SK-N-SH (cell line): ENCODE results near the gene CUX1. TPM values are rescaled to one million over a fixed set of nuclear protein-coding genes. Genes with fewer than 3 reads are reported as not detected.

Experiments used
- CTCF ChIA-PET: fragments of 300-600, 350-600 bp; formaldehyde crosslinking; extraction: SDS; loops from one replicate; lab custom pipeline; 2021; lab: Yijun Ruan, JAX
- POLR2A ChIA-PET: fragments of 350-600 bp; sonication (Branson Sonifier 250); formaldehyde crosslinking; extraction: SDS; loops from one replicate; lab custom pipeline; 2020; ENCODE audit warnings: antibody characterized with exemption, inconsistent platforms; lab: Yijun Ruan, JAX
- DNase-seq: peaks from one replicate; pipeline ENCODE4 v3.0.0; 2012
- H2AFZ ChIP-seq: fragments of 200-600 bp; sonication (generic); 2 replicates; pipeline ENCODE4 v1.8.1; 2016; ENCODE audit warnings: antibody characterized with exemption, mild to moderate bottlenecking, low read depth
- H3F3A ChIP-seq: fragments of 200-600 bp; sonication (generic); replicated peaks from 2 replicates; pipeline ENCODE3; 2016; ENCODE audit warnings: antibody characterized with exemption, mild to moderate bottlenecking; ENCODE audit not compliant: insufficient read depth
- H3K27ac ChIP-seq, 2 experiments: fragments of 200-500 bp in 1 of 2; fragments of 200-600 bp in 1 of 2; sonication (Bioruptor generic) in 1 of 2; sonication (generic), shearing (Covaris generic) in 1 of 2; 2 replicates each; pipeline versions ENCODE4 v1.5.1 to v1.6.1; 2014 to 2016; ENCODE audit warnings: low read depth in 2 of 2, inconsistent platforms in 1 of 2, low read length in 1 of 2, mild to moderate bottlenecking in 1 of 2, mixed read lengths in 1 of 2
- H3K27me3 ChIP-seq: fragments of 200-600 bp; sonication (generic), shearing (Covaris generic); 2 replicates; pipeline ENCODE4 v1.6.1; 2016; ENCODE audit warnings: mixed run types; ENCODE audit not compliant: insufficient read depth
- H3K36me3 ChIP-seq, 2 experiments: fragments of 200-500 bp in 1 of 2; fragments of 200-600 bp in 1 of 2; sonication (Bioruptor generic) in 1 of 2; sonication (generic) in 1 of 2; replicated peaks in 1 of 2; 2 replicates each; pipeline versions ENCODE3 to v1.5.1; 2014 to 2016; ENCODE audit warnings: low read length in 1 of 2, mild to moderate bottlenecking in 1 of 2; ENCODE audit not compliant: insufficient read depth in 2 of 2, control insufficient read depth in 1 of 2
- H3K4me1 ChIP-seq, 2 experiments: fragments of 200-500 bp in 1 of 2; fragments of 200-600 bp in 1 of 2; sonication (Bioruptor generic) in 1 of 2; sonication (generic), shearing (Covaris generic) in 1 of 2; 2 replicates each; pipeline versions ENCODE4 v1.5.1 to v1.6.1; 2014 to 2016; ENCODE audit warnings: low read depth in 1 of 2, low read length in 1 of 2, mixed run types in 1 of 2; ENCODE audit not compliant: insufficient read depth in 2 of 2, control insufficient read depth in 1 of 2
- H3K4me2 ChIP-seq: fragments of 200-600 bp; sonication (generic), shearing (Covaris generic); 2 replicates; pipeline ENCODE4 v1.6.1; 2017; ENCODE audit warnings: mixed run types
- H3K4me3 ChIP-seq, 2 experiments: fragments of 200-500 bp in 1 of 2; fragments of 200-600 bp in 1 of 2; sonication (Bioruptor generic) in 1 of 2; sonication (generic), shearing (Covaris generic) in 1 of 2; 2 replicates each; pipeline versions ENCODE4 v1.5.1 to v1.8.1; 2014 to 2016; ENCODE audit warnings: low read depth in 2 of 2, inconsistent platforms in 1 of 2, low read length in 1 of 2, mild to moderate bottlenecking in 1 of 2, mixed read lengths in 1 of 2, moderate library complexity in 1 of 2
- H3K79me2 ChIP-seq: fragments of 200-600 bp; sonication (generic); 2 replicates; pipeline ENCODE4 v1.8.1; 2017; ENCODE audit warnings: mild to moderate bottlenecking; ENCODE audit not compliant: insufficient read depth
- H3K9ac ChIP-seq: fragments of 200-600 bp; sonication (generic); 2 replicates; pipeline ENCODE4 v1.6.1; 2017; ENCODE audit warnings: mixed run types
- H3K9me2 ChIP-seq: fragments of 200-600 bp; sonication (generic); 2 replicates; pipeline ENCODE4 v1.6.1; 2017; ENCODE audit warnings: mixed run types
- H3K9me3 ChIP-seq: fragments of 200-600 bp; sonication (generic); 2 replicates; pipeline ENCODE4 v1.6.1; 2017; ENCODE audit warnings: mixed run types, mild to moderate bottlenecking, moderate library complexity
- H4K20me1 ChIP-seq: fragments of 200-600 bp; sonication (generic); 2 replicates; pipeline ENCODE4 v1.6.1; 2017; ENCODE audit warnings: mild to moderate bottlenecking, mixed run types; ENCODE audit not compliant: insufficient read depth
- ELF1 ChIP-seq: IDR thresholded peaks from 2 replicates; pipeline ENCODE4 v1.4.0; 2012
- EP300 ChIP-seq, 2 experiments: IDR thresholded peaks; 2 replicates each; pipeline versions ENCODE4 v1.4.0 to v1.6.1; 2012; ENCODE audit warnings: borderline replicate concordance in 1 of 2, low read depth in 1 of 2, low read length in 1 of 2
- FOXJ3 ChIP-seq: sonication (generic); formaldehyde crosslinking; IDR thresholded peaks from 2 replicates; pipeline ENCODE4 v1.5.1; 2020; ENCODE audit warnings: mild to moderate bottlenecking, missing genetic modification reagents
- FOXM1 ChIP-seq: IDR thresholded peaks from 2 replicates; pipeline ENCODE4 v1.4.0; 2012; ENCODE audit warnings: low read depth, mild to moderate bottlenecking
- GABPA ChIP-seq: IDR thresholded peaks from 2 replicates; pipeline ENCODE4 v1.4.0; 2012; ENCODE audit warnings: low read depth, mild to moderate bottlenecking
- GATA2 ChIP-seq: sonication (generic); formaldehyde crosslinking; IDR thresholded peaks from 2 replicates; pipeline ENCODE4 v1.5.0; 2020; ENCODE audit warnings: mild to moderate bottlenecking, missing genetic modification reagents
- MEF2A ChIP-seq: IDR thresholded peaks from 2 replicates; pipeline ENCODE4 v1.4.0; 2012; ENCODE audit warnings: low read depth, borderline replicate concordance
- NFIC ChIP-seq: IDR thresholded peaks from 2 replicates; pipeline ENCODE4 v1.4.0; 2012; ENCODE audit warnings: borderline replicate concordance
- POLR2AphosphoS5 ChIP-seq: IDR thresholded peaks from 2 replicates; pipeline ENCODE4 v1.6.1; 2012; ENCODE audit warnings: low read depth, low read length
- RAD21 ChIP-seq: IDR thresholded peaks from 2 replicates; pipeline ENCODE4 v1.6.1; 2012; ENCODE audit warnings: mild to moderate bottlenecking, low read length
- RCOR1 ChIP-seq: fragments of 150-350 bp; IDR thresholded peaks from 2 replicates; pipeline ENCODE4 v1.6.1; 2017; ENCODE audit warnings: antibody characterized with exemption, low read length
- RXRA ChIP-seq: IDR thresholded peaks from 2 replicates; pipeline ENCODE4 v1.4.0; 2012; ENCODE audit warnings: low read depth, mild to moderate bottlenecking, borderline replicate concordance
- SIN3A ChIP-seq: IDR thresholded peaks from 2 replicates; pipeline ENCODE4 v1.6.1; 2012; ENCODE audit warnings: low read depth, mild to moderate bottlenecking, low read length, moderate library complexity, borderline replicate concordance
- SMC3 ChIP-seq: IDR thresholded peaks from 2 replicates; pipeline ENCODE4 v1.6.1; 2012; ENCODE audit warnings: low read depth, low read length, improper control_type of control experiment
- TCF12 ChIP-seq: IDR thresholded peaks from 2 replicates; pipeline ENCODE4 v1.4.0; 2012
- YY1 ChIP-seq: IDR thresholded peaks from 2 replicates; pipeline ENCODE4 v1.4.0; 2012; ENCODE audit warnings: low read depth, mild to moderate bottlenecking
- WGBS: methylation state at CpG from one replicate; pipeline ENCODE4 v1.1.6; 2017; ENCODE audit warnings: low lambda C conversion rate; 5-methylcytosine and 5-hydroxymethylcytosine counted together
- polyA plus RNA-seq, 3 experiments: library from polyadenylated mRNA; depleted of rRNA; stranded (reverse); fragments of >200 nt; gene quantifications; 2 replicates each; pipeline ENCODE4 v1.2.3, GENCODE V29; 2012
- TF ChIP-seq, protein P1 (sequence below): IDR thresholded peaks from 2 replicates; pipeline ENCODE4 v1.6.1; 2012; ENCODE audit warnings: mild to moderate bottlenecking, low read depth, low read length, moderate library complexity
- TF ChIP-seq, protein P2 (sequence below): IDR thresholded peaks from 2 replicates; pipeline ENCODE4; 2012
- TF ChIP-seq, protein P3 (sequence below): fragments of 200-600 bp; sonication (generic); IDR thresholded peaks from 2 replicates; pipeline ENCODE4 v1.6.1; 2017; ENCODE audit warnings: antibody characterized with exemption, mild to moderate bottlenecking, moderate library complexity

The CUX1 gene
- polyA plus RNA-seq, 1 of the 3 experiments (the other 2 are of a cell fraction), result 68.6 TPM

DNA sequence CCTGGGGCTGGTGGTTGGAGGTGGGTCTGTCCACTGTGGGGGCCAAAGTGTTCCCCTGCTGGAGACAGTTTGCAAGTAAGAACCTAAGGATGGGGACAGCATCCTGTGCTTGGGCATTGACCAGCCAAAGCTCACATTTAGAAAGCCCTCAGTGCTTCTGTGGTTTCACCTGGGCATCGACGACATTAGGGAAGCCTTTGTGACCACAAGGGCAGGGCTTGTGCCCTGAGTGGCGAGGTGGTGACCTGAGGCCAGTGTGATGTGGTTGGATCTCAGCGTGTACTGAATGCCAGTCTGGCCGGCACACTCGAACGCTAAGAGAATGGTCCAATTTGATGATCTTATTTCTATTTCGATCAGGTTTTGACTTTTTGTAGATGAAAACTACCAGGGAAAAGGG, 437.1 kb downstream of the CUX1 start:
- H3K9me3 ChIP-seq, result no peaks in the 10 kb centered on the region
- TF ChIP-seq, protein P1, sequence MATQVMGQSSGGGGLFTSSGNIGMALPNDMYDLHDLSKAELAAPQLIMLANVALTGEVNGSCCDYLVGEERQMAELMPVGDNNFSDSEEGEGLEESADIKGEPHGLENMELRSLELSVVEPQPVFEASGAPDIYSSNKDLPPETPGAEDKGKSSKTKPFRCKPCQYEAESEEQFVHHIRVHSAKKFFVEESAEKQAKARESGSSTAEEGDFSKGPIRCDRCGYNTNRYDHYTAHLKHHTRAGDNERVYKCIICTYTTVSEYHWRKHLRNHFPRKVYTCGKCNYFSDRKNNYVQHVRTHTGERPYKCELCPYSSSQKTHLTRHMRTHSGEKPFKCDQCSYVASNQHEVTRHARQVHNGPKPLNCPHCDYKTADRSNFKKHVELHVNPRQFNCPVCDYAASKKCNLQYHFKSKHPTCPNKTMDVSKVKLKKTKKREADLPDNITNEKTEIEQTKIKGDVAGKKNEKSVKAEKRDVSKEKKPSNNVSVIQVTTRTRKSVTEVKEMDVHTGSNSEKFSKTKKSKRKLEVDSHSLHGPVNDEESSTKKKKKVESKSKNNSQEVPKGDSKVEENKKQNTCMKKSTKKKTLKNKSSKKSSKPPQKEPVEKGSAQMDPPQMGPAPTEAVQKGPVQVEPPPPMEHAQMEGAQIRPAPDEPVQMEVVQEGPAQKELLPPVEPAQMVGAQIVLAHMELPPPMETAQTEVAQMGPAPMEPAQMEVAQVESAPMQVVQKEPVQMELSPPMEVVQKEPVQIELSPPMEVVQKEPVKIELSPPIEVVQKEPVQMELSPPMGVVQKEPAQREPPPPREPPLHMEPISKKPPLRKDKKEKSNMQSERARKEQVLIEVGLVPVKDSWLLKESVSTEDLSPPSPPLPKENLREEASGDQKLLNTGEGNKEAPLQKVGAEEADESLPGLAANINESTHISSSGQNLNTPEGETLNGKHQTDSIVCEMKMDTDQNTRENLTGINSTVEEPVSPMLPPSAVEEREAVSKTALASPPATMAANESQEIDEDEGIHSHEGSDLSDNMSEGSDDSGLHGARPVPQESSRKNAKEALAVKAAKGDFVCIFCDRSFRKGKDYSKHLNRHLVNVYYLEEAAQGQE, result no peak
- TF ChIP-seq NFIC, result no peak
- no peak for TF ChIP-seq RXRA
- TF ChIP-seq FOXJ3 (CRISPR knock-in tag), result no peak
- TF ChIP-seq SMC3, result no peak
- TF ChIP-seq POLR2AphosphoS5, result no peak
- TF ChIP-seq RAD21, result no peak
- TF ChIP-seq FOXM1, result no peak
- no peak for TF ChIP-seq GABPA
- no peak for TF ChIP-seq EP300 (IDR thresholded peaks at IDR 0.05; ENCODE audit: borderline replicate concordance in 1 of 2, low read depth in 1 of 2, low read length in 1 of 2)
- TF ChIP-seq MEF2A, result no peak
- TF ChIP-seq TCF12, result no peak
- TF ChIP-seq RCOR1, result no peak
- no peak for TF ChIP-seq YY1
- TF ChIP-seq, protein P2, sequence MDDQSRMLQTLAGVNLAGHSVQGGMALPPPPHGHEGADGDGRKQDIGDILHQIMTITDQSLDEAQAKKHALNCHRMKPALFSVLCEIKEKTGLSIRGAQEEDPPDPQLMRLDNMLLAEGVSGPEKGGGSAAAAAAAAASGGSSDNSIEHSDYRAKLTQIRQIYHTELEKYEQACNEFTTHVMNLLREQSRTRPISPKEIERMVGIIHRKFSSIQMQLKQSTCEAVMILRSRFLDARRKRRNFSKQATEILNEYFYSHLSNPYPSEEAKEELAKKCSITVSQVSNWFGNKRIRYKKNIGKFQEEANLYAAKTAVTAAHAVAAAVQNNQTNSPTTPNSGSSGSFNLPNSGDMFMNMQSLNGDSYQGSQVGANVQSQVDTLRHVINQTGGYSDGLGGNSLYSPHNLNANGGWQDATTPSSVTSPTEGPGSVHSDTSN, result no peak
- TF ChIP-seq, protein P3, sequence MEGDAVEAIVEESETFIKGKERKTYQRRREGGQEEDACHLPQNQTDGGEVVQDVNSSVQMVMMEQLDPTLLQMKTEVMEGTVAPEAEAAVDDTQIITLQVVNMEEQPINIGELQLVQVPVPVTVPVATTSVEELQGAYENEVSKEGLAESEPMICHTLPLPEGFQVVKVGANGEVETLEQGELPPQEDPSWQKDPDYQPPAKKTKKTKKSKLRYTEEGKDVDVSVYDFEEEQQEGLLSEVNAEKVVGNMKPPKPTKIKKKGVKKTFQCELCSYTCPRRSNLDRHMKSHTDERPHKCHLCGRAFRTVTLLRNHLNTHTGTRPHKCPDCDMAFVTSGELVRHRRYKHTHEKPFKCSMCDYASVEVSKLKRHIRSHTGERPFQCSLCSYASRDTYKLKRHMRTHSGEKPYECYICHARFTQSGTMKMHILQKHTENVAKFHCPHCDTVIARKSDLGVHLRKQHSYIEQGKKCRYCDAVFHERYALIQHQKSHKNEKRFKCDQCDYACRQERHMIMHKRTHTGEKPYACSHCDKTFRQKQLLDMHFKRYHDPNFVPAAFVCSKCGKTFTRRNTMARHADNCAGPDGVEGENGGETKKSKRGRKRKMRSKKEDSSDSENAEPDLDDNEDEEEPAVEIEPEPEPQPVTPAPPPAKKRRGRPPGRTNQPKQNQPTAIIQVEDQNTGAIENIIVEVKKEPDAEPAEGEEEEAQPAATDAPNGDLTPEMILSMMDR, result no peak
- no peak for TF ChIP-seq ELF1
- no peak for TF ChIP-seq GATA2 (CRISPR knock-in tag)
- TF ChIP-seq SIN3A, result no peak
- TF ChIP-seq, all 33 proteins: peak for 0
- Histone ChIP-seq H3K79me2 (no peaks in the 10 kb centered on the region), H3F3A (no peaks in the 10 kb centered on the region), H3K4me2 (no peak overlapping the region), H3K27ac (no peak overlapping the region), H3K9me2 (no peaks in the 10 kb centered on the region), H3K36me3 (peaks cover 0 to 9% of the 10 kb centered on the region in 2 experiments), H3K4me3 (no peak overlapping the region), H3K4me1 (peaks cover 0 to 50% of the 10 kb centered on the region in 2 experiments; a peak in 2 of 4 replicates), H4K20me1 (no peaks in the 10 kb centered on the region), H2AFZ (no peak overlapping the region), H3K27me3 (no peaks in the 10 kb centered on the region), H3K9ac (no peak overlapping the region)
- no peak for DNase-seq
- 86% methylated on average over 8 of the region's 8 CpGs for WGBS
- ChIA-PET POLR2A (no interaction called here), CTCF (interaction anchor here (0.6 to 9.3 kb wide), 8 partner anchors 16 to 815 kb away, joined by 3 to 85 read pairs (median 4); no protein-coding TSS in a partner anchor)
